Anterior cingulate cortex (tissue), 58 donors: ENCODE measurements around the gene VGF.
A peak's percentile ranks its signal among the peaks of the same experiment; 100 is the strongest.

Experiments used
- DNase-seq, 58 donors: peaks; one replicate each; lab custom pipeline; 2025; lab: John Stamatoyannopoulos, UW

Gene VGF

DNA sequence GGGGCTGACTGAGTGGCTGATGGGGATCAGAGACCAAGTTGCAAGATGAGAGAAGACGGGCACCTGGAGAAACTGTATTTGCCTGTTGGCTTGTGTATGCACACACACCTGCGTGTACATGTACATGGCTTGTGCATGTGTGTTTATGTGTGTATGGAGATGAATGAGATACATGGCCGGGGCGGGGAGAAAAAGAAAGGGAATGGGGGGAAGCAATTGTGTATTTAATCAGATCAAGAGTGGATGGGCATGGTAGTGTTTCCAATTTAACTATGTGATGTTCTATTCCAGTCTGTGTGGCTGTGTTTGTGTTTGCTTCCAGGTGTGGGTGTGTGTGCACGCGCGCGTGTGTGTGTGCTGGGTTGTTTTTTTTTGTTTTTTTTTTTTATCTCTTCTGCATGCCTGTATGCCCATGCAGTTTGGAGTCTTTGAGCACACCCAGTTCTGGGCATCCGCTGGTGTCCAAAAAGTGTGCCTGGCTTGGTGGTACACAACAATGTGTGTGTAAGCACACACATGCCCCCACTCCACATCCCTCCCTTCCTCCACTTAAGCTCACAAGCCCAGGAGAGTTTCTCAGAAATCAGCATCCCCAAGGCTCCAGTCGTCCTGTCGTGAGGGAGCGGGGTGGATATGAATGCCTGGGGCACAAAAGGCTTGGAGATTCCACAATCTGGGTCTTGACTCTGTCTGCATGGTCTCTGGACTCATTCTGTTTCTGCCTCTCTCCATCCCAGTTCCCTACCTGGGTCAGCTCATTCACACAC, 2.5 kb upstream of the VGF start:
- no peak for DNase-seq

DNA sequence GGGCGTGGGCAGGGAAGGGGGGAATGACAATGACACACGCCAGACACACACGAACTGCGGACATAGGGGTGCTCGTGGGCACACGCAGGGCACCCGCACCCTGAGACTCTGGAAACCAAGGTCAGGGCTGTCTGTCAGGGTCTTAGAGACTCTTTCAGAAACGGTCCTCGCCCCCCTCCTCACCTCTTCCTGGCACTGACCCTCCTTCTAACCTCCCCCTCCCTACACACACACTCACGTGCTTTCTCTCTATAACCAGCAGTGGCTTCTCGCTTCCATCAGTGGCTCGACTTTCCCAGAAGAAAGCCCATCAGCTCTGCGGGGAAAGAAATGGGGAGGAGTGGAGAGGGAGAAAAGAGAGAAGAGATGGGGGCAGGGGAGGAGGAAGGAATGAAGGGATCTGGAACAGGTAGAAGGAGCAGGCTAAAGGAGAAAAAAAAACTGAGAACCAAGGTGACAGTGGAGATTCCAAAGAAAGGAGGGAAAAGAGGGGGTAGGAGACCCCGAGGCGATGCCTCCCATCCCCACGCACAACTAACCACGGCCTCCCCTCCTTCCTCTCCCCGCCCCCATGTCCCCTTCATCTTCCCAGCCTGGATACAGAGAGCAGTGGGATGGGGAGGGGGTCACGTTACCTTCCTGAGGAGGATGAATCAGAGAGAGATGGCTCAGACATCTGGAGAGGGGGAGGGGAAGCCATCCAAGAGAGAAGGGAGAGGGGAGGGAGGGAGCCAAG, 1.7 kb upstream of the VGF start:
- no peak for DNase-seq

GRCh38 chr7:101166648-101166908, 1.2 kb upstream of the VGF start:
- DNase-seq: no peak

- DNase-seq: no peak
Observed at GRCh38 chr7:101165958-101166647, 734 bp upstream of the VGF start.

DNA sequence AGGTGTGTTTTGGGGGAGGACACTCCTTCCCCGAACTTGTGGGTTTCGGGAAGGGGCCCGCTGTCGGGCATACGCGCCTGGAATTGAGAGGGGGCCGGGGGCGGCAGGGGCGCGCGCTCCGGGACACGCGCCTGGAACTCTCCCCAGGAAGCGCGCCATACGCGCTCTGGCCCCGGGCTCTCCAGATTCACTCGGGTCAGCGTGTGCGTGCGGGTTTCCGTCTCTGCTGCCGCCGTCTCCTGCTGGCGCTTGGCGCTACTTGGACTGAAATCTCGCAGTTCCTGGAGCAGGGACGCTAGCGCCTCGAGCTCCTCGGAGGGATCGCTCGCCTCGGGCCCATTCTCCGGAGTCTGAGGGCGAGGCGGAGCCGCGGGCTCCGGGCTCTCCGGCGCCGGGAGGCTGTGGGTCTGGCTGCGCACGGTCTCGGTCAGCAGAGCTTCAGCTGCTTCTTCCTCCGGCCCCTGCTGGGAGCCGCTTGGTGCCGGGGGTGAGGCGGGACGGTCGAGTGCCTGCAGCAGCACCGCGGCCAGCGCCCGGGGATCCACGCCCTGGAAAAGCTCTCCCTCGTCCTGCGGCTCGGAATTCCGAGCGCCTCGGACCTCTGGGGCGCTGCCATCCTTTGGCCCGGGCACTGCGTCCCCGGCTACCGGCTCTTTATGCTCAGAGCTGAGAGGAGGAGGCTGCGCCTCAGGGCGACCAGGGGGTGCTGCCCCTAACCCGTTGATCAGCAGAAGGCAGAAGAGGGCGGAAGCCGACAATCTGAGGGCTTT, 1.1 kb downstream of the VGF start:
- DNase-seq: peak in 2 of 58 donors; percentile 23 to 37

DNA sequence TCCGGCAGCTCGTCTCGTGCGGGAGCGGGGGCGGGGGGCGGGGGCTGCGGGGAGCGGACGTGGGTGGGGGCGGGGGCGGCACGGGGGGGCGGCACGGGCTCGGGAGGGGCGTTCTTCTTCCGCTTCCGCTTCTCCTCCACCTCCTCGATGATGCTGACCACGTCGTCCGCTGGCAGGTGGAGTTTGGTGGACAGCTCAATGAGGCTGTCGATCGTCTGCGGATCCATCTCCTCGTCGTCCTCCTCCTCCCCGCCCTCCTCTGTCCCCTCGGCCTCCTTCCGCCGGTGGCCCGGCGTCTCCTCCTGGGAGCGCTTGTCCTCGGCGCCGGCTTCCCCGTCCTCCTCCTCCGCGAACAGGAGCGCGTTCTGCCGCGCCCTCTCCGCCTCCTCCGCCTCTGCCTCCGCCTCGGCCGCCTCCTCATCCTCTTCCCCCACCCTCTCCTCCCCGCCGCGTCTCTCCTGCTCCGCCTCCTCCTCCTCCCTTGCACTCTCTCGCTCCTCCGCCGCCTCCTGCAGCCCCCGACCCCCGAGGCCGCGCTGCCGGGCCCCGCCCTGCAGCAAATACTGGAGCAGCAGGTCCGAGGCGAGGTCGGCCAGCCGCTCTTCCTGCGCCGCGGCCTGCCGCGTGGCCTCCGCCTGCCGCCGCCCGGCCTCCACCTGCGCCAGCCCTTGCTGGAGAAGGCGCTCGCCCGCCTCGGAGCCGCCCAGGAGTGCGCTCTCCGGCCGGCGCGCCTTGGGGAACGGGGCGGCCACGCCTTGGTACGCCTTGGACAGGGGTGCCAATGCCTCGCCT, 1.9 kb downstream of the VGF start:
- DNase-seq: peak in 15 of 58 donors; percentile 13 to 63 (median 31)

GRCh38 chr7:101162551-101163278, 2.7 kb downstream of the VGF start:
- DNase-seq: peak in 10 of 58 donors; percentile 16 to 62 (median 32)

- DNase-seq: no peak
Observed at GRCh38 chr7:101161692-101162471, 3.5 kb downstream of the VGF start.

GRCh38 chr7:101160910-101161309, 4.5 kb downstream of the VGF start:
- DNase-seq: no peak

GRCh38 chr7:101159696-101160674, 5.4 kb downstream of the VGF start:
- peak in 15 of 58 donors; percentile 10 to 44 (median 22) for DNase-seq

- DNase-seq: peak in 8 of 58 donors; percentile 22 to 62 (median 31)
Observed at GRCh38 chr7:101156866-101157589, 8.3 kb downstream of the VGF start.

- no peak for DNase-seq
Observed at GRCh38 chr7:101156277-101156676, 9.1 kb downstream of the VGF start.

GRCh38 chr7:101155303-101155702, 10.1 kb downstream of the VGF start:
- DNase-seq: no peak

GRCh38 chr7:101154693-101155102, 10.7 kb downstream of the VGF start:
- DNase-seq: peak in 1 of 58 donors; percentile 25

- DNase-seq: peak; percentile 21 to 96 (median 90)
Observed at GRCh38 chr7:101153969-101154692, 11.2 kb downstream of the VGF start, which contains the start of gene AP1S1. AP1S1 (plus strand) TSS chr7:101154476; CDS start chr7:101154515, 39 bp downstream.
